GM21576 (cell line): ENCODE measurements around the gene PTPN3.

ENCODE experiments used
- ATAC-seq: cut with Tn5 transposase; IDR thresholded peaks from one replicate; pipeline ENCODE4 v1.9.1; 2021; ENCODE audit warnings: mild to moderate bottlenecking, moderate library complexity; ENCODE audit not compliant: unreplicated experiment

PTPN3 gene

DNA sequence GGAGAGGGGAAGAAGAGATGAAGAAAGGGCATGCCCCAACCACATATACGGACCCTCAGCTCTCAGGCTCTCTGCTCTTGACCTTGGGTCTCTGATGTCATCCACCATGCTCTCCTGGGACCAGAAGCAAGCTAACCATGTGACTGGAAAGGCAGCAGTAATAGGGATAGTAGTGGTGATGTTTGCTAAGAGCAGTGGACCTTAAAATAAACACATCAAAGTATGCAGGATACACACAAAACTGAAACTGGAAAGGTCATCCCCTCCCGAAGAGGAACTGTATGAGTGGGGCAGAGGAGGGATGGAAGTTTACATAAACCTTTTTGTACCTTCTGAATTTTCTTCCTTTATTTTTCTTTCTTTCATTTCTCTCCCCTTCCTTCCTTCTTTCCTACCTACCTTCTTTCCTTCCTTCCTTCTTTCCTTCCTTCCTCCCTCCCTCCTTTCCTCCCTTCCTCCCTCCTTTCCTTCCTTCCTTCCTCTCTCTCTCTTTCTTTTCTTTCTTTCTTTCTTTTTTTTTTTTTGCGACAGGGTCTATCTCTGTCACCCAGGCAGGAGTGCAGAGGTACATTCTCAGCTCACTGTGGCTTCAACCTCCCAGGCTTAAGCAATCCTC lies 8.1 kb upstream of the PTPN3 start:
- no peak for ATAC-seq

DNA sequence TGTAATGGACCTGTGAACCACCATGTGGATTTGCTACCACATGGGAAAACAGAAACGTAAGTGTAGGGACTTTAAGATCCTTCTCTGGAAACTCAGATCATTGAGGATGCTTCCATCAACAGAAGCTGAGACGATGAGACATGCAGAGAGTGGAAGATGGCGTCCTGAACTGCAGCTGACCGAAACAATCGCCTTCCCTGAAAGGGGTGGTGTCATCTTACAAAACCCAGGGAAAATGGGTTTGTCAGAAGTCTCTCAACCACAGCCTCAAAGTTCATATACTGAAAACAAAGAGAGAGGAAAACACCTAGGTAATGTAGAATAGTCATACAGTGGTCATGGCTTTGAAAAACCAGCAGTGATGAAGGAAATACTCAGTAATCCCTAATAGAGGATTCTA lies 6.6 kb upstream of the PTPN3 start:
- no peak for ATAC-seq

GRCh38 chr9:109500421-109500974 lies 2.4 kb upstream of the PTPN3 start:
- ATAC-seq = no peak

- no peak for ATAC-seq
These were observed 1.7 kb upstream of the PTPN3 start for GRCh38 chr9:109499631-109500410.

- no peak for ATAC-seq
These were observed 1.1 kb upstream of the PTPN3 start for GRCh38 chr9:109499093-109499630.

- ATAC-seq = no peak
These were observed 617 bp downstream of the PTPN3 start for GRCh38 chr9:109497226-109498153.

GRCh38 chr9:109496841-109497225 lies 1.3 kb downstream of the PTPN3 start:
- ATAC-seq = no peak

DNA sequence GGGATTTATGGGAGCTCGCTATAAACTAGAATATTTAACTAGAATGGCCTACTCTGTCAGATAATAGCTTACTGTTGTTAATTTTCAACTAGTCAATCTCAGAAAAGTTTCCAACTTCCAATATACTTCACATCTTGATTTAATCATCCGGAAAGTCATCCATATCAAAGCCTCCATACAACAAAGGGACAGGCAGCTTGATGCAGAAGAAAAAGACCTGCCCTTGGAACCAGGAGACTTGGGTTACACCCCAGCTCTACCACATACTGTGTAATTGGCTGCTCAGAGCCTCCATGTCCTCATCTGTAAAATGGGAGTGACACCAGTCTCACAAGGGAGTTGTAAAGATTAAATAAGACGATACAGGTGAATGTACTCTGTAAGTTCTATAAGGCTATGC lies 1.9 kb downstream of the PTPN3 start:
- no peak for ATAC-seq

DNA sequence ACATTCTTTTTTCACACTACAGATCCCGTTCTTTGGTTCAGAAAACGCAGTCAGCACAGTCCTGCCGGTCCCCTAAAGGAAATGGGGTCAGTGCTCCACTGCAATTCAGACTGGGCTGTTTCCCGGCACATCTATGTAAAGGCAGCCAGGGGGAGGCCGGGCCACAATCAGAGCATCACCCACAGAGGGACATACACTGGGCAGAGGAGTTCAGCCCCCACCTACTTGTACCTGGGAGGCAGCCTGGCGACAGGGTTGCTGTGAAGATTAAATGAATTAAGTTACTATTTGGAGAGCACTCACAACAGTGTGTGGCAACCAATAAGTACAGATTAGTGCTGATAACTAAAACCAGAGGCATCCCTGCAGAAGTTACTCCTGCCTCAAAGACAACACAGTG lies 4.5 kb downstream of the PTPN3 start:
- ATAC-seq = no peak

DNA sequence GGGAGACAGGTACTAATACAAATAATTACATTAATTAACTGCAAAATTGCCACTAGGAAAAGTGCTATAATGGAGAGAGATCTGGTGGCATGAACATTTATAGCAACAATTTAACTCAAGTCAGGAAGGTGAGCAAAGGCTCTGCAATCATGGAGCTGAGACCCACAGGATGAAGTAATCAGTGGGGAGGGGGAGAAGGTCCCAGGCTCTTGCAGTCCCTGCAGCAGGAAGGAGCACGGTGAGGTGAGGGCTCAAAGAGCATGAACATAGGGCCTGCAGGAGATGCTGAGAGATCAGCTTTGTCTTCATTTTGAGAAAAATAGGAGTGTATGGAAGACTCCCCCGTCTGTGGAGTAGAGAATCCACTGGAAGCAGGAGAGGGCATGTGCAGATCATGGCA lies 6.5 kb downstream of the PTPN3 start:
- no peak for ATAC-seq

DNA sequence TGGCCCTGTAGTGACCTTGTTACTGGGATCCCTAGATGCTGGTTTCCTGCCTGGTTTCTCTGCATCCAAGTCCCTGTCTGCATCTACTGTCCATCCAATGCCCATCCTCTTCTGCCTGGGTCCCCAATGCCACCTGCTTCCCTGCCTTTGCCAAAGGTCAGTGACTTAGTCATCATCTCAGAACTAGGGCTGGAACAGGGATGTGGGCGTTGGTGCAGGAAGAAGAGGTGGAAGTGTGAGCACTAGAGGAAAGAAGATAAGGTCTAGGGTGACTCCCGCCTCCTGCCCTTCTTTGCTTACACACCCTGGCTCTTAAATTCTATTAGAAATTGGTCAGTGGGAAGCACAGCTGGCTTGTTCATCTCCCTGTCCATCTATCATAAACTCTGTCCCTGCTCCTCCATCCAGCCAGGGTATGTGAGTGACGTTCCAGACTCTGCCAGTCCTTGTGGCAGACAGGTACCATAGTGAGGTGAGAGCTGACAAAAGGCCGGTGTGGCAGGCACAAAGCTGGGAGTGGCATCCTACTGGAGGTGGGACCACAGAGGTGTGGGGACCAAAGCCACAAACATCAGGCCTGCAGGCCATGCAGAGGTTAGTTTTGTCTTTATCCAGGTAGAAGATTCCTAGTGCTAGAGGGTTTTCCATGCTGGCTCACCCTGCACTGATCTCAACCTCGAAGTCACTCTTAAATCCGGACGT lies 9.2 kb downstream of the PTPN3 start:
- no peak for ATAC-seq

GRCh38 chr9:109488351-109488750 lies 9.8 kb downstream of the PTPN3 start:
- ATAC-seq = no peak

- no peak for ATAC-seq
These were observed 10.9 kb downstream of the PTPN3 start for GRCh38 chr9:109487247-109487646.

DNA sequence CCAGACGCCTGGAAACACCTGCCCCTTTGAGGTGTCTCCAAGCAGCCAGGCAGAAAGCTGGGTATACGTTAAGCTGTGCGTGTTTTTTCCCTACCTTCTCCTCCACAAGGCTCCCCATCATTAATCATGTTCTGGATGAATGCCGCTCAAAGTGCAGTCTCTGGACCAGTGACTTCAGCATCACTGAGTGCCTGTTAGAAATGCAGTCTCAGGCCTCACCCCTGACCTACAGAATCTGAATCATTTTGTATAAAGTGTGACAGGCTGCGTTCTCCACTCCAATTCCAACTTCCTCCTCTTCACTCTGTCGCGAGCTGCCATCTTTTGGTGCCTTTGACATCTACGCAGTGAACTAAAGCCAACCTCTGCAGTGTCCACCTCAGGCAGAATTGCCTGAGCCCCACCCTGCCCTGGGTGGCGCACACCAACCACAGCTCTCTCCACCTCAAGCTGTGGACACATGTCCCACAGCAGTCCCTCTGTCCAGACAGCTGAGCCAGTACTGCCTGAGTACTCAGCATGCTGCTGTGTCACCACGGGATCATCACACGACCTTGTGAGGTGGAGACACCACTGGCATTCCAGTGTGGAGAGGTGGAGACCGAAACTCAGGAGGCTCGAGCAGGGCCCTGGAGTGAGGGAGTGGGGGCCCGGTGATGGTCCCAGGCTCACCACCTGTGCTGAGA lies 14.2 kb downstream of the PTPN3 start:
- no peak for ATAC-seq

DNA sequence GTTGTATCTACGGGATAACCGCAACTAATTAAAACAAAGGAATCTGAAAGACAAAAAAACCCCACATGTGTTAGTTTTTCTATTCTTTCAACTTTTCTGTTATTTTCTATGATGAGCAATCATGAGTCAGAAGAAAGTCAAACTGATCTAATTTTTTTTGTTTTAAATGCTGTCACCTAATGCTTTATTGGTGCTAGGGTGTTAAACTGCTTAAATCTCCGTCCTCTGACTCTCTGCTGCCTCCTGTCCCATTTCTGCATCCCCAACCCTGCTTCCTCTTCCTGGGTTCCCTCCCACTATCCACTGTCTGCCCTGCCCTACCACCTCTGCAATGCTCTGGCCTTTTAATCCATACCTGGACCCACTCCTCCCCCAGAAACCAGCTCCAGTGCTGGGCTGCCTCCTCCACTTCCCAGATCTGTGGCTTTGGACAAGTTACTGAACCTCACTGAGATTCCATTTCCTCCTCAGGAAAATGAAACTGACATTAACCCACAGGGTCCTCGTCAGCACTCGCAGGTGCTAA lies 15.7 kb downstream of the PTPN3 start:
- ATAC-seq = no peak

DNA sequence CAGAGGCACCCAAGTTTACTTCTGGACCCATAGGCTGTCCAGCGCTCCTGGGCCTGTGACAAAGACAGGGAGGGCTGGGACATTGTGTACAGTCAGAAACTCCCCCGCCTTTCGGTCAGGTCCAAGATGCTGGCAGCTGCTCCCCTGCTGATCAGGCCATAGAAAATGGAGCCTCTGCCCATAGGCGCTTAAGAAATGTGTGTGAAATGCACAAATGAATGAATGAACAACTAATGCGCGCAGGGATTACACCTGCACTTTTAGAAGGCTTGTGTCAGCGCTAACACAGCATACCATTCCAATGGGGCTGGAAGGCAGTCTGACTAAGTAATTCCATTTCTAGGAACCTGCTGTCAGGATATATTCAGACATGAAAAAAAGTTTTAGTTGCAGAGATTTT lies 16.3 kb downstream of the PTPN3 start:
- ATAC-seq = no peak

DNA sequence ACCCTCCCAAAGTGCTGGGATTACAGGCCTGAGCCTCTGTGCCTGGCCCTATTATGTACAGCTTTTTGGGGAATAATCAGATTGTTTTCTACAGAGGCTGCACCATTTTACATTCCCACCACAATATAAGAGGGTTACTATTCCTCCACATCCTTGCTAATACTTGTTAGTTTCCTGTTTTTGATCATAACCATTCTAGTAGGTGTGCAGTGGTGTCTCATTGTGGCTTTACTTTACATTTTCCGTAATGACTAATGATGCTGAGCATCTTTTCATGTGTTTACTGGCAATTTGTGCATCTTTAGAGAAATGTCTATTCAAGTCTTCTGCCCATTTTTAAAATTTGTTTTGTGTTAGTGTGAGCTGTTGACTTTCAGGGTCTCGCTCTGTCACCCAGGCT lies 18.3 kb downstream of the PTPN3 start:
- ATAC-seq = no peak

GRCh38 chr9:109478665-109479380 lies 19.3 kb downstream of the PTPN3 start:
- no peak for ATAC-seq

- ATAC-seq = no peak
These were observed 20.0 kb downstream of the PTPN3 start for GRCh38 chr9:109478051-109478563.
